ENCODE results near the gene OTUD1. TPM values are rescaled to one million over a fixed set of nuclear protein-coding genes. Genes with fewer than 3 reads are reported as not detected.

OTUD1 gene
- total RNA-seq, 1 experiment from 2014 or later = 23.9 TPM

DNA sequence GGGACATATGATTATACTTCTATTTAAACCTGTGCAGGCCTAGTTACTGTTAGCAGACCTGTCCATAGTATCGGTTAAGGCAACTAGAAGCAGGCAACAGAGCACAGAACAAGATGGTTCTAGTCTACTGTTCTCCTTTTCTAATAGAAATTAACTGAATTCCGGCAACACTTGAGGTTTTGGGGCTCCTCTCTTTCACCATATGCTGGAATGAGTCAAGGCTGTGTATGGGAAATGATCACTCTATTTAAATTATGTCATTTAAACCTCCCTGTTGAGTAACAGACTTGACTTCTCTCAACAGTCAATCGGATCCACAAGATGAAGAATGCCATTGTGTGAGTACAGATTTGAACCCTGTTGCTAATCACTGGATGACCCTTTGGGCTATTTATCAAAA lies 6.2 kb upstream of the OTUD1 start:
- no peaks in the 10 kb centered on the region for H3K9me3 ChIP-seq (ENCODE audit: low read depth, low read length, poor library complexity, severe bottlenecking)
- no peak overlapping the region for H3K4me3 ChIP-seq (ENCODE audit: low read depth, low read length, poor library complexity, severe bottlenecking)
- POLR2A ChIA-PET (ENCODE audit: low non-redundant PET) = no interaction called here
- H3K4me1 ChIP-seq (ENCODE audit: insufficient read depth, low read length, poor library complexity, severe bottlenecking) = no peaks in the 10 kb centered on the region
- no peak for DNase-seq (ENCODE audit: low spot score)
- BruUV-seq (replicated peaks) = no TSS peak
- no peaks in the 10 kb centered on the region for H3K27me3 ChIP-seq (replicated peaks; ENCODE audit: insufficient read depth, low read depth, low read length, poor library complexity)
- TF ChIP-seq CTCF (conservative IDR thresholded peaks at IDR 0.05; ENCODE audit: low read depth, low read length) = no peak
- no peak for TF ChIP-seq EZH2 (IDR thresholded peaks at IDR 0.05; ENCODE audit: borderline replicate concordance, low read depth, low read length, poor library complexity, severe bottlenecking)
- no peak overlapping the region for H3K27ac ChIP-seq (ENCODE audit: low read depth, low read length, poor library complexity, severe bottlenecking)
- CTCF ChIA-PET = no interaction called here
- intact Hi-C loops (cut with micrococcal nuclease; ENCODE audit: unreplicated experiment) = no loop called here
- no peaks in the 10 kb centered on the region for H3K36me3 ChIP-seq (ENCODE audit: insufficient read depth, low read length, poor library complexity, severe bottlenecking)

DNA sequence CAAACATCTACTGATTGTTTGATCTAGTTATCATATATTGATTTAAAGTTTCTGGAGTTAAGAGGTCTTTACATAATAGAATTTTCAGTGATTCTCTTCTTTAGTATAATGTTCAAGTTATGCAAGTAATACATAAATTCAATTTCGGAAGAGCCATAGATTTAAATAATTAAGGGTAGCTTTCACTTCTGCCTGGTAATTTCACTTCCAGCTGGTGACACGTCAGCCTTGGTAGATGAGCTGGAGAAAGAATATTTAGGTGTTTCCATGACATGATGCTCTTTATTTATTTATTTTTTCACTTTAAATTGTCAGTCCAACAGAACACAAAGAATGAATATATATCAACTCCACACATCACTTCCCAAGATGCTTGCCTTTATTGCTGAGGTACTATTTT lies 5.2 kb upstream of the OTUD1 start:
- BruUV-seq (replicated peaks) = no TSS peak
- Histone ChIP-seq H3K4me1 (ENCODE audit: insufficient read depth, low read length, poor library complexity, severe bottlenecking) (peaks cover 6% of the 10 kb centered on the region), H3K9me3 (ENCODE audit: low read depth, low read length, poor library complexity, severe bottlenecking) (no peaks in the 10 kb centered on the region), H3K27me3 (replicated peaks; ENCODE audit: insufficient read depth, low read depth, low read length, poor library complexity) (no peaks in the 10 kb centered on the region), H3K4me3 (ENCODE audit: low read depth, low read length, poor library complexity, severe bottlenecking) (no peak overlapping the region), H3K27ac (ENCODE audit: low read depth, low read length, poor library complexity, severe bottlenecking) (no peak overlapping the region), H3K36me3 (ENCODE audit: insufficient read depth, low read length, poor library complexity, severe bottlenecking) (no peaks in the 10 kb centered on the region)
- no peak for DNase-seq (ENCODE audit: low spot score)
- TF ChIP-seq EZH2 (IDR thresholded peaks at IDR 0.05; ENCODE audit: borderline replicate concordance, low read depth, low read length, poor library complexity, severe bottlenecking) (no peak), CTCF (conservative IDR thresholded peaks at IDR 0.05; ENCODE audit: low read depth, low read length) (no peak)
- CTCF ChIA-PET = no interaction called here
- POLR2A ChIA-PET (ENCODE audit: low non-redundant PET) = no interaction called here
- intact Hi-C loops (cut with micrococcal nuclease; ENCODE audit: unreplicated experiment) = no loop called here

- Histone ChIP-seq H3K4me1 (ENCODE audit: insufficient read depth, low read length, poor library complexity, severe bottlenecking) (peaks cover 6% of the 10 kb centered on the region), H3K36me3 (ENCODE audit: insufficient read depth, low read length, poor library complexity, severe bottlenecking) (no peaks in the 10 kb centered on the region), H3K9me3 (ENCODE audit: low read depth, low read length, poor library complexity, severe bottlenecking) (no peaks in the 10 kb centered on the region), H3K27me3 (replicated peaks; ENCODE audit: insufficient read depth, low read depth, low read length, poor library complexity) (no peaks in the 10 kb centered on the region), H3K27ac (ENCODE audit: low read depth, low read length, poor library complexity, severe bottlenecking) (no peak overlapping the region), H3K4me3 (ENCODE audit: low read depth, low read length, poor library complexity, severe bottlenecking) (no peak overlapping the region)
- intact Hi-C loops (cut with micrococcal nuclease; ENCODE audit: unreplicated experiment) = no loop called here
- TF ChIP-seq EZH2 (IDR thresholded peaks at IDR 0.05; ENCODE audit: borderline replicate concordance, low read depth, low read length, poor library complexity, severe bottlenecking) (no peak), CTCF (conservative IDR thresholded peaks at IDR 0.05; ENCODE audit: low read depth, low read length) (no peak)
- CTCF ChIA-PET = no interaction called here
- POLR2A ChIA-PET (ENCODE audit: low non-redundant PET) = no interaction called here
- BruUV-seq (replicated peaks) = no TSS peak
- no peak for DNase-seq (ENCODE audit: low spot score)
Measured at GRCh38 chr10:23435378-23435777, 3.5 kb upstream of the OTUD1 start.

All from A673 (cell line).